HCT116 (cell line): Measurements from ENCODE around the gene CCSER1. TPM values are rescaled to one million over a fixed set of nuclear protein-coding genes. Genes with fewer than 3 reads are reported as not detected.

ENCODE experiments used
- ATAC-seq: fragments of 200-7000 bp; cut with Tn5 transposase; 2 replicates; pipeline ENCODE4 v1.9.1; 2020; ENCODE audit warnings: mild to moderate bottlenecking, moderate library complexity
- BruUV-seq: library from RNA; stranded (reverse); fragments of 400-500 nt; replicated peaks from 2 replicates; lab custom pipeline; 2021; lab: Mats Ljungman, UMichigan
- CTCF ChIA-PET: fragments of 300-600 bp; sonication (Branson Sonifier 250); formaldehyde crosslinking; loops from one replicate; lab custom pipeline; 2021; ENCODE audit warnings: antibody characterized with exemption; lab: Charles Lee
- POLR2A ChIA-PET: fragments of 300-600, 350-600 bp; sonication (Branson Sonifier 250); formaldehyde crosslinking; loops from one replicate; lab custom pipeline; 2021; ENCODE audit warnings: antibody characterized with exemption; lab: Charles Lee
- RAD21 ChIA-PET, 2 experiments: fragments of 300-600 bp; sonication (Branson Sonifier 250); formaldehyde crosslinking; loops; one replicate each; lab custom pipeline; 2023; ENCODE audit warnings: low total read pairs in 2 of 2; ENCODE audit not compliant: uncharacterized antibody in 2 of 2, unreplicated experiment in 2 of 2, low non-redundant PET in 1 of 2; lab: Charles Lee
- DNase-seq: peaks from one replicate; pipeline ENCODE4 v3.0.0-alpha.2; 2010; ENCODE audit warnings: low read depth, low spot score
- H2AFZ ChIP-seq: fragments of 200-600 bp; shearing (Covaris generic), sonication (generic); 2 replicates; pipeline ENCODE4 v1.6.1; 2017; ENCODE audit warnings: low read depth, mixed run types, mixed read lengths, antibody characterized with exemption, low read length; ENCODE audit not compliant: poor library complexity, severe bottlenecking
- H3K27ac ChIP-seq: 2 replicates; pipeline ENCODE4 v1.5.1; 2012; ENCODE audit warnings: low read depth, low read length
- H3K27me3 ChIP-seq: fragments of 200-600 bp; sonication (generic); 2 replicates; pipeline ENCODE4 v1.6.1; 2016; ENCODE audit warnings: mixed run types, low read length, mixed read lengths; ENCODE audit not compliant: insufficient read depth
- H3K36me3 ChIP-seq, 2 experiments: fragments of 200-500 bp in 1 of 2; fragments of 200-600 bp in 1 of 2; sonication (Bioruptor generic) in 1 of 2; sonication (generic) in 1 of 2; 2 replicates each; pipeline versions ENCODE4 v1.5.1 to v1.6.1; 2014 to 2016; ENCODE audit warnings: low read length in 2 of 2, inconsistent platforms in 1 of 2, mixed read lengths in 1 of 2, mixed run types in 1 of 2; ENCODE audit not compliant: insufficient read depth in 2 of 2, control insufficient read depth in 1 of 2
- H3K4me1 ChIP-seq, 2 experiments: fragments of 200-600 bp in 1 of 2; sonication (generic) in 1 of 2; 2 replicates each; pipeline versions ENCODE4 v1.5.1 to v1.6.1; 2012 to 2017; ENCODE audit warnings: low read length in 2 of 2, inconsistent platforms in 1 of 2, mild to moderate bottlenecking in 1 of 2, mixed read lengths in 1 of 2, mixed run types in 1 of 2, moderate library complexity in 1 of 2; ENCODE audit not compliant: insufficient read depth in 2 of 2, control insufficient read depth in 1 of 2
- H3K4me2 ChIP-seq: fragments of 200-600 bp; sonication (generic); 2 replicates; pipeline ENCODE4 v1.6.1; 2017; ENCODE audit warnings: mixed run types, low read length, mixed read lengths
- H3K4me3 ChIP-seq, 2 experiments: fragments of 200-600 bp in 1 of 2; sonication (generic) in 1 of 2; replicated peaks in 1 of 2; 2 replicates each; pipeline ENCODE4 v1.5.1; 2011 to 2016; ENCODE audit warnings: low read length in 2 of 2, control low read depth in 1 of 2, low read depth in 1 of 2, mild to moderate bottlenecking in 1 of 2, mixed read lengths in 1 of 2, mixed run types in 1 of 2
- H3K79me2 ChIP-seq: fragments of 200-600 bp; sonication (generic); 2 replicates; pipeline ENCODE4 v1.6.1; 2017; ENCODE audit warnings: mild to moderate bottlenecking, mixed run types, low read length, moderate library complexity, mixed read lengths; ENCODE audit not compliant: insufficient read depth
- H3K9ac ChIP-seq: fragments of 200-600 bp; sonication (generic); 2 replicates; pipeline ENCODE4 v1.6.1; 2016; ENCODE audit warnings: low read length, mixed read lengths
- H3K9me2 ChIP-seq: fragments of 200-600 bp; sonication (generic), shearing (Covaris generic); 2 replicates; pipeline ENCODE4 v1.6.1; 2017; ENCODE audit warnings: mixed run types, mild to moderate bottlenecking, moderate library complexity; ENCODE audit not compliant: insufficient read depth
- H3K9me3 ChIP-seq, 2 experiments: fragments of 200-500 bp in 1 of 2; fragments of 200-600 bp in 1 of 2; sonication (Bioruptor generic) in 1 of 2; sonication (generic) in 1 of 2; 2 replicates each; pipeline ENCODE4 v1.6.1; 2014 to 2017; ENCODE audit warnings: low read length in 2 of 2, mixed read lengths in 2 of 2, inconsistent platforms in 1 of 2, low read depth in 1 of 2, mild to moderate bottlenecking in 1 of 2, mixed run types in 1 of 2, moderate library complexity in 1 of 2; ENCODE audit not compliant: control insufficient read depth in 1 of 2, insufficient read depth in 1 of 2
- H4K20me1 ChIP-seq: fragments of 200-600 bp; sonication (generic), shearing (Covaris generic); 2 replicates; pipeline ENCODE4 v1.6.1; 2017; ENCODE audit warnings: mixed run types, mild to moderate bottlenecking, moderate library complexity; ENCODE audit not compliant: insufficient read depth
- ATF3 ChIP-seq: IDR thresholded peaks from 2 replicates; pipeline ENCODE4 v1.6.1; 2012
- CBX3 ChIP-seq: IDR thresholded peaks from 2 replicates; pipeline ENCODE4 v1.6.1; 2012; ENCODE audit warnings: low read depth
- EZH2 ChIP-seq: fragments of 200-600 bp; sonication (generic); IDR thresholded peaks from 2 replicates; pipeline ENCODE4 v1.6.1; 2017; ENCODE audit warnings: antibody characterized with exemption, mixed run types
- EZH2phosphoT487 ChIP-seq: fragments of 200-600 bp; IDR thresholded peaks from 2 replicates; pipeline ENCODE4 v1.6.1; 2018; ENCODE audit warnings: antibody characterized with exemption, borderline replicate concordance
- FOSL1 ChIP-seq: IDR thresholded peaks from 2 replicates; pipeline ENCODE4 v1.6.1; 2012; ENCODE audit warnings: low read depth
- JUND ChIP-seq: IDR thresholded peaks from 2 replicates; pipeline ENCODE4 v1.6.1; 2012
- POLR2A ChIP-seq: IDR thresholded peaks from 2 replicates; pipeline ENCODE4 v1.7.0; 2011; ENCODE audit warnings: borderline replicate concordance; ENCODE audit not compliant: insufficient read depth, insufficient read length; ENCODE audit errors: extremely low read depth
- POLR2AphosphoS5 ChIP-seq: IDR thresholded peaks from 2 replicates; pipeline ENCODE4 v1.6.1; 2011; ENCODE audit warnings: mild to moderate bottlenecking, low read depth, low read length, moderate library complexity
- RAD21 ChIP-seq: IDR thresholded peaks from 2 replicates; pipeline ENCODE4 v1.6.1; 2012; ENCODE audit warnings: low read depth, mild to moderate bottlenecking
- SP1 ChIP-seq: IDR thresholded peaks from 2 replicates; pipeline ENCODE4 v1.6.1; 2012; ENCODE audit warnings: low read depth
- SRF ChIP-seq: IDR thresholded peaks from 2 replicates; pipeline ENCODE4 v1.6.1; 2012; ENCODE audit warnings: low read depth
- TCF7L2 ChIP-seq: IDR thresholded peaks from 2 replicates; pipeline ENCODE4 v1.7.0; 2011; ENCODE audit warnings: borderline replicate concordance, inconsistent platforms; ENCODE audit not compliant: insufficient read depth, insufficient read length; ENCODE audit errors: extremely low read depth
- intact Hi-C: fragments of 100-400 bp; cut with micrococcal nuclease; formaldehyde crosslinking; loops from 2 replicates; pipeline ENCODE4 v1.10.0; 2022
- total RNA-seq: library from RNA; stranded (reverse); gene quantifications from one replicate; pipeline ENCODE4 v1.2.1, GENCODE V29; 2021; ENCODE audit not compliant: unreplicated experiment
- TF ChIP-seq, protein P1 (sequence below): IDR thresholded peaks from 2 replicates; pipeline ENCODE4 v1.6.1; 2012; ENCODE audit warnings: low read depth

CCSER1 gene
- total RNA-seq, 1 experiment from 2014 or later = 6.7 TPM

DNA sequence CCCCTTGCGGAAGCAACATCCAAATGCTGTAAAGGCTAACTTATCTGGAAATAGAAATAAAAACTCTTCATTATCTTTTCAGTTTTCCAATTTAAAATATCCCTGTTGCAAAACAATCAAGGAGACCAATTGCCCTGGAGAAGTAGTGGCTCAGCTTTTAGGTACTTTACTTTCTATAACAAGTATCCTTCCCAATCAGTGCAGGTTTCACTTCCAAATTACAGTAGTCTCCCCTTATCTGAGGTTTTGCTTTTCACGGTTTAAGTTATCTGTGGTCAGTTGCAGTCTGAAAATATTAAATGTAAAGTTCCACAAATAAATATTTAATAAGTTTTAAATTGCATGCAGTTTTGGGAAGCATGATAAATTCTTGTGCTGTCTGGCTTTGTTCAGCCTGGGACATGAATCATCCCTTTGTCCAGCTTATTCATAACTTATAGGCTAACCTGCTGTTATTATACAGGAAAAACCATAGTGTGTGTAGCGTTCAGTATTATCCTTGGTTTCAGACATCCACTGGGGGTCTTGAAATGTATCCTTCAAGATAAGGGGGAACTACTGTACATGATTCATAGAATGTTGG, 1203.5 kb downstream of the CCSER1 start (continued):
- TF ChIP-seq ATF3 (no peak), POLR2AphosphoS5 (no peak), EZH2phosphoT487 (no peak), FOSL1 (no peak)

- no peaks in the 10 kb centered on the region for H3K9me3 ChIP-seq
- TF ChIP-seq, protein P1, sequence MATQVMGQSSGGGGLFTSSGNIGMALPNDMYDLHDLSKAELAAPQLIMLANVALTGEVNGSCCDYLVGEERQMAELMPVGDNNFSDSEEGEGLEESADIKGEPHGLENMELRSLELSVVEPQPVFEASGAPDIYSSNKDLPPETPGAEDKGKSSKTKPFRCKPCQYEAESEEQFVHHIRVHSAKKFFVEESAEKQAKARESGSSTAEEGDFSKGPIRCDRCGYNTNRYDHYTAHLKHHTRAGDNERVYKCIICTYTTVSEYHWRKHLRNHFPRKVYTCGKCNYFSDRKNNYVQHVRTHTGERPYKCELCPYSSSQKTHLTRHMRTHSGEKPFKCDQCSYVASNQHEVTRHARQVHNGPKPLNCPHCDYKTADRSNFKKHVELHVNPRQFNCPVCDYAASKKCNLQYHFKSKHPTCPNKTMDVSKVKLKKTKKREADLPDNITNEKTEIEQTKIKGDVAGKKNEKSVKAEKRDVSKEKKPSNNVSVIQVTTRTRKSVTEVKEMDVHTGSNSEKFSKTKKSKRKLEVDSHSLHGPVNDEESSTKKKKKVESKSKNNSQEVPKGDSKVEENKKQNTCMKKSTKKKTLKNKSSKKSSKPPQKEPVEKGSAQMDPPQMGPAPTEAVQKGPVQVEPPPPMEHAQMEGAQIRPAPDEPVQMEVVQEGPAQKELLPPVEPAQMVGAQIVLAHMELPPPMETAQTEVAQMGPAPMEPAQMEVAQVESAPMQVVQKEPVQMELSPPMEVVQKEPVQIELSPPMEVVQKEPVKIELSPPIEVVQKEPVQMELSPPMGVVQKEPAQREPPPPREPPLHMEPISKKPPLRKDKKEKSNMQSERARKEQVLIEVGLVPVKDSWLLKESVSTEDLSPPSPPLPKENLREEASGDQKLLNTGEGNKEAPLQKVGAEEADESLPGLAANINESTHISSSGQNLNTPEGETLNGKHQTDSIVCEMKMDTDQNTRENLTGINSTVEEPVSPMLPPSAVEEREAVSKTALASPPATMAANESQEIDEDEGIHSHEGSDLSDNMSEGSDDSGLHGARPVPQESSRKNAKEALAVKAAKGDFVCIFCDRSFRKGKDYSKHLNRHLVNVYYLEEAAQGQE = no peak
- TF ChIP-seq FOSL1 (no peak), EZH2phosphoT487 (no peak), JUND (no peak), EZH2 (no peak), TCF7L2 (no peak), POLR2A (no peak), SP1 (no peak), SRF (no peak), RAD21 (no peak), CBX3 (no peak)
- TF ChIP-seq, all 23 proteins: peak for 0
- no TSS peak for BruUV-seq
- Histone ChIP-seq H3K9ac (no peak overlapping the region), H3K4me3 (no peak overlapping the region), H2AFZ (no peak overlapping the region), H3K27me3 (no peaks in the 10 kb centered on the region), H3K27ac (no peak overlapping the region), H3K4me1 (no peaks in the 10 kb centered on the region), H3K79me2 (no peaks in the 10 kb centered on the region), H3K9me2 (no peaks in the 10 kb centered on the region), H3K36me3 (no peaks in the 10 kb centered on the region), H4K20me1 (no peaks in the 10 kb centered on the region), H3K4me2 (no peak overlapping the region)
- DNase-seq (no peak), ATAC-seq (no peak)
- ChIA-PET CTCF (no interaction called here), RAD21 (no interaction called here), POLR2A (no interaction called here)
- intact Hi-C loops = no loop called here
Measured at GRCh38 chr4:91340822-91341221, 1213.6 kb downstream of the CCSER1 start.
